Fibroblast of peridontal ligament (primary cell): ENCODE results near the gene DAPK1.

ENCODE experiments used
- DNase-seq: peaks from one replicate; pipeline ENCODE4 v3.0.0-alpha.2; 2010; ENCODE audit errors: extremely low read depth

DAPK1 gene

DNA sequence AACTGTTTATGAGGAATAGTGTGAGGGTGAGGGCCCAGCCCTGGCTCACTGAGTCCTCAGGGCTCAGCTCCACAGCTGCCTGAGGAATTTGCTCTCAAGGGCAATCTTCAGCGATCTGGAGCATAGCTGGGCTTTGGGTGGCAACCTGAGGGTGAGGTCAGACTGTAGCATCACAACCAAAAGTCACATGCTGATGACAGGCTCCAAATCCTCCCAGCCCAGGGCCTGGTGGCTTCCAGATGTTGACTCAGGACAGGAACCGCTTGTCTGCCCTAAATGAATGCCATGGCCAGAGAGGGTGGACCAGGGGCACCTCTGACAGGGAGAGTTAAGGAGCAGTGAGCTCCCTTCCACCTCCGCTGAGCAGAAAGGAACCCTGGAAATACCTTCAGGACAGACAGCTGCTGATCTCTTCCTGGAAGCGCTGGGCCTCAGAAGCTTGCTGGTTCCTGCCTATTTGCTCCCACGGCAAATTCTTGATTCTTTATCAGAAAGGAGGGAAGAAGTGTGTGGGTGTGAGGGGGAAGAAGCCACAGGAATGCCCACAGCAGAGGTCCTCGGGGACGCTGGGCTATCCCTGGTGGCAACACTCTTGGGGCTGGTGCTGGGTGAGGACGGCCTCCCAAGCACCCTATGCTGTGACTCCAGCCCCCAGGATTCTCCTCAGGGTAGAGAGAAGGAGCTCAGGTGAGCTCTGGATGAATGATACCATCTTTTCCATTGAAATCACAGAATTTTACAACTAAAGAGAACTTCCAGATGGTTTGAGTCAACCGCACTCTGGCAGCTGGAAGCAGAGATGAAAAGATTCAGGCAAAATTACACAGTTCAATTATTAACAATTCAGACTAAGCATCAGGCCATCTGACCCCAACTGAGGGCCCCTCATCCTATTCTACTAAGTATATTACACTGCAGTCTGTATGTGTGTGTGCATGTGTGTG lies 214.5 kb downstream of the DAPK1 start:
- DNase-seq, result peak; percentile 88

DNA sequence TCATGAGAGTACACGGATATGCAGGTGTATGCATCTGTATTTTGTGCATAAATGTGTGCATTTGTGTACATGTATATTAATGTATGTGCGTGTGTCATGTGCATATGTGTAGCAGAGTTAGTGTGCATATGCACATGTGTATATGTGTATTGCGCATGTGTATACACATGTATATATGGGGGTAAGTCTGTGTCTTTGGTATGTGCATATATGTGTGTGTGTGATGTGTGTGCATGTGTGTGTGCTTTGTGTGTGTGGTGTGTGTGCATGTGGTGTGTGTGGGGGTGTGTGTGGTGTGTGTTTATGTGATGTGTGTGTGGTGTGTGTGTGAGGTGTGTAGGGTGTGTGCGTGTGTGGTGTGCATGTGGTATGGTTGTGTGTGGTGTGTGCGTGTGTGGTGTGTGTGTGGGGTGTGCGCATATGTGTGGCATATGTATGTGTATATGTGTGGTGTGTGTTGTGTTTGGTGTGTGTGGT lies 215.2 kb downstream of the DAPK1 start:
- no peak for DNase-seq

DNA sequence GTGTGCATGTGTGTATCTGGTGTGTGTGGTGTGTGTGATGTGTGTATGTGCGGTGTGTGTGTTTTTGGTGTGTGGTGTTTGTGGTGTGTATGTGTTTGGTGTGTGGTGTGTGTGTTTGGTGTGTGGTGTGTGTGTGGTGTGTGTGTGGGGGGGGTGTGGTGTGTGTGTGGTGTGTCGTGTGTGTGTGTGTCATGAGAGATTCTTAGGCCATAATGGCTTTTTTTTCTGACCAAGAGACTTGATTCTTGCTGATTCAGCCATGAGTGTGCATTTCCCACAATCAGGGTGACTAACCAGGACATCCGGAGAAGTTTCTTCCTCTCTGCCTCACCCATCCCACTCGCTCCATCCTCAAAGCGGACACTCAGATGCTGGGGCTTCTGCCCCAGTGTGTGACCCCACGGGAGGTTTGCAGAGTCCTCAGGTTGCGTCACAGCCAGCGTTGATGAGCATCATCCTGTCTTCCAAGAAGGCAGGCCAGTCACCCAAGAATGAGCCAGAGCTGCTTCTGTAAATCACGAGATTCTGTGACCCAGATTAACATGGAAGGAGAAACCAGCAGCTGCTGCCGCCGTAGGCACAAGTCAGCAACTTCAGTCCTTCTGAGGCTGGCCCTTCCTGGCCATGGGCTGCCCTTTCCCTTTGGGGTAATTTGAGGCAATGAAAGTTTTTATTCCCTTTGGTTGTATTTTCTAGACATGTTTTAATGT lies 215.8 kb downstream of the DAPK1 start:
- DNase-seq, result peak; percentile 98

DNA sequence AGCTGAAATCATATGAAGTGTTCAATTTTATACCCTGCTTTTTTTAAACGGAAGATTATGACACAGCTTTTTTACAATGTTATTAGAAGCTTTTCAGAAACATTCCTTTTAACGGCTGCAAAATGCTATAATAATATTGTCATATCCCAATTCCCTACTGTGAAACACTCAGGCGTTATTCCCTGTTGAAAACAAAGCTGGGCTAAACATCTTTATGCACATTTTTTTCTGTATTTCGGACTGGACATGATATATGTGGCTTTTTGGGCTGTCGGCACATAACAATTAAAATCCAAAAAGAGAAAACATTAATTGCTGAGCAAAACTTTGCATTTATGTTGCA lies 216.3 kb downstream of the DAPK1 start:
- DNase-seq, result no peak

DNA sequence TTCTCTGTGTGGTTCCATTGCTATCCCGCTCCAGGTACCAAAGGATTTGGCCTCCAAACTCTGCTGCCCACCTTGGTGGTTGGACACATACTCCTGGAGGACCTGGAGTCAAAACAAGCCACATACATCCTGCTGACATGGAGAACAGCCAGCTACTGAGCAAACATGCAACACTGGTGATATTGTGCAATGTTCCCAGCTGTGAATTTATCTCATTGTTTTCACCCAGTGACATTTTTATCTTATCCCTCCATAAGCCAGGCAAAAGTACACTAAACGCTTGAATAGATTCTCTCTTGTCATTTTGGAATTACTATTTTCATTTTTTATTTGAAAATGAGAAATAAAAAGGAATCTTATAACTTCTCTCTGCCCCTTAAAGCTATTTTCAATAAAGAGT lies 217.2 kb downstream of the DAPK1 start:
- peak; percentile 85 for DNase-seq

DNA sequence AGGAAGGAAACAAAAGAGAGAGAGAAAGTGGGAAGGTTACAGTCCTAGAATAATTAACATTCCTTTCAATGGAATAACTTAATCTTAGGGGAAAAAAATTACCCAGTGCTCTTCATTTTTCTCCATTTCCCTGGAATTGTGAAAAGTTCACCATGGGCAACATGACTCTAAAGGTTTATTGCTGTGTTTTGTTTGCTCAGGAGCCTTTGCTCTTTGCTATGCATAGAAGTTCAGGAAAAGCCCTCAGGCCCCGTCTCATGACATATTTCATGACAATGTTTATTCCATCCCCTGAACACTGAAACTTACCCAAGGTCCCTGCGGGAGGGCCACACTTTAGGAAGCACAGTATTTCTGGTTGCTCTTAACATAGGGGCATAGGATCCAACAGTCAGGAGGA lies 218.5 kb downstream of the DAPK1 start:
- DNase-seq, result peak; percentile 19

DNA sequence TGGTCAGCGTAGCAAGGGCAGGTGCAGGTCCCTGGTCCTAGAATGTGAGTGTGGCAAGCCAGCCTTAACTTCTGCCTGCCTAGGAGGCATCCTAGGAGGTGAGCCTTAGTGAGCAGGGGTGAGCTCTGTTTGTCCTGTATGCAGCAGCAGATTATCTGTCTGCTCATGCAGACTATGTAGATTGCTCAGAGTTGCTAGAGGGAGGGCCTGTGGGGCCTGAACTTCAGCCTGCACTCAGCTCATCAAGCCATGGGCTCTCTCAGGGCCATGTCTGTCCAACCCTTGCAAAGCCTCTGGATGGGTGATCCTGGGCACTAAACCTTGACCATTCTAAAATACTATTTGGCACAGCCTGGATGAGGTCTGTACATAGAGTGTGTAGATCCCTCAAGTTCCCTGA lies 219.8 kb downstream of the DAPK1 start:
- DNase-seq, result no peak

DNA sequence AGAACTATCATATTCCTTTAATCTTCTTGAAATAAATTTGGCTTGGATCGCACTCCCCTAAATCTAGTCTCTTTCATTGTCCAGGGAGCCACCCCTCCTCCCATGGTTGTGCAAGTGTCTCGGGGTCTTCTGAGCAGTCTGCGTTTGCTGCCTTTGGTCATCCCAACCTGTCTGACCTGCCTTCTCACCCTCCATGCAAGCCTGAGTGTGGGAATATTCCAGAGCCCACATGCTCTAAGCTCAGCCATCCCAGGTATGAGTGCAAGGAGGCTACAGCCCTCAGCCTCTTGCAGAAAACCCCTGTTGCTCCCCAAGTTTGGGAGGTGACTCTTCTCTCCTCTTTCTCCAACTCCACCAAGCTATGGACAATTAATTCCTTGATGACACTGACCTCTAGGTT lies 220.6 kb downstream of the DAPK1 start:
- DNase-seq, result no peak

DNA sequence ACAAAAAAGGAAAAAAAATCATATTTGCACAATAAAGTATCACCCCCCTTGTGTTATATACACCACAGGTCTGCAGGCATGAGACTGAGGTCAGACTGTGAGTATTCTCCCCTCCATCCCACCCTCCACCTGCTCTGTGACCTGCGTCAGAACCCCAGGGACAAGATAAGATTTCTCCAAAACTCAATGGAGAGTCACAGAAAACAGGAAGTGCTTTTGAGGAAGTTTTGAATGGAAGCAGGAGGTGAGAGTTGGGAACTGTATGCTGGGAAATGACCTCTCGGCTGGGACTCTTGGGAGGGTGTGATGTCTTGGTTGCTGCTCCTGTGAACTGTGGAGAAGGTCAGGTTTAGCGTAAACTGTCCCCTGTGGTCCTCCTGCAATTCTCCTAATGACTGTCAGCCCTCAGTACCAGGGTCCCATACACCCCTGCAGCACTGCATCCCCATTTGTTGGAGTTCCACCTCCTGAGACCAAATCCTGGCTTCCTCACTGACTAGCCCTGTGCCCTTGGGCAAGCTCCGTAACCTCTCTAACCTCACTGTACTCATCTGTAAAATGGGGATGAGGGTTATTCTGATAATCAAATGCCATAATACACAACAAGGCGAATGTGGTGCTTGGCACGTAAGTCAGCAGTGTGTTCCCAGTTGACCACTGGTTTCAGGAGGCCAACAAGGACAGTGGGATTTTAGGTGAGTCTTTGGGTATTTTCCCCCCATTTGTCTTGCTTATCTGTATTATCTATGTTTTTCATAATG lies 221.4 kb downstream of the DAPK1 start:
- no peak for DNase-seq

DNA sequence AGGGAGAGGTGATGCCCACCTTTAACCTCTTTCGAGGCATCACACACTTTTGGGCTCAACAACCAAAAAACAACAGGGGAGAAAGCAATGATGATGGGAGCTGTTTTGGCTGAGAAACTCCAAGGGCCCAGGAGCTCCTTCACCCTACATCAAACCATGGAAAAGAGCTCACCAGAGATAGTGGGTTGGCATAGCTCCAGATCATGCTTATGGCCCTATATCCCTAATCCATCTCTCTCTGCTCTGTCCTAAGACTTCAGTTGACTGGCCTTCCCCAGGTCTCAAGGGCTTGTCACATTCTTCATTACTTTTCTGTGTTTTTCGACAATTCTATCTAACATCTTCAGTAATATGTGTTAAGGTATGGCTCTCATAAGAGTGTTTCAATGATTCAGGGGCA lies 222.5 kb downstream of the DAPK1 start:
- DNase-seq, result no peak

DNA sequence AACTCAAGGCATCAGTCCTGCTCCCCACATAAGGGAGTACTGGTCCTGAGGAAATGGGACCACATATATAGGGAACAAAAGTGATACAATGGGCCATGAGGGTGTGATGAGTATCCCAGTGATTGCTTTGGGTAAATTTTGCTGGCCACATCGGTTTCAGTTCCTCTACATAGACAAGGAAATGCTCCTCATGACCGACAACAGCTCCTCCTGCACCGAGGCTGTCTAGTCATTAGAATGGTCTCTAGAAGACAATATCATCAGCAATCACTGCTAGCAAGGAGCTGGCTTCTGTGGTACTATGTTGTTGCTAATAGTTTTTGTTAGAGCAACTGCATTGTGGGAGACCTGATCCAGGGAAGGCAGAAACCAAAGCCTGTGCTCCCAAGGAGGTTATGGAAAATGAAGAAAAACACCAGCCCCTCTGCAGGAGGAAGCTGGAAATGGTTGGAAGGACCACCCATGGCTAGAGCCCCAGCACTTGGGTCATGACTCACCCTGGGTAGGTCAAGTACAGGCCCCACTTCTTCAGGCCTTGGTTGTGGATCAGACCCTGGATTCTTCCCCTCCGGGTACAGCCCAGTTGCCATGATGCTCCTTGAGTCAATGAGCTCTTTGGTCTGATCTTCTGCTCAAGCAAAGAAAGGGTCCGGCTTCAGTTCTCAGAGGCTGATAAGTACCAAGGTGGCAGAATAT lies 224.9 kb downstream of the DAPK1 start:
- DNase-seq, result no peak

DNA sequence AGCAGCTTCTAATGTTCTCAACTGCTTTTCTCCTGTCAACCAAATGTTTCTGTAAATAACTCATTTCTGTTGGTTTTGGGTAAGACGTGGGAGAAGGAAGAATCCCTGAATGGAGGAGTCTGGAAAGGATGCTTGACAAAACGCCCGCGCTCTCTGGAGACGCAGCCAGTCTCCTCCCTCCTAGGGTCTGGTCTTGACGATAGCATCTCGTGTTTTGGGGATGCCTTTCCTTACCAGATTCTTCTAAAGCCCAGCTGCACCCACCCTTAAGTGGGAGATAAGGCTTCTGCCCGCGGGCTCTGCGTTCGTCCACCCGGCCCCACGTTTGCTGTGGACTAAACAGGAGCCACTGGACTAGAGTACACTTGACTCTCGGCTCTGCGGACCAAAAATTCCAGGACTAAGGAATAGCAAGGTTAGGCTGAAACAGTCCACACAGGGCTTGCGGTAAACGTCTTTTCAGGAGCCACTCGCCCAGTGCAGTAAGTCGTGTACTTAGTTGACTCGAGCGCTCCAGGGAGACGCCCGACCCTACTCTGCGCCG lies 227.8 kb downstream of the DAPK1 start:
- peak; percentile 52 for DNase-seq

DNA sequence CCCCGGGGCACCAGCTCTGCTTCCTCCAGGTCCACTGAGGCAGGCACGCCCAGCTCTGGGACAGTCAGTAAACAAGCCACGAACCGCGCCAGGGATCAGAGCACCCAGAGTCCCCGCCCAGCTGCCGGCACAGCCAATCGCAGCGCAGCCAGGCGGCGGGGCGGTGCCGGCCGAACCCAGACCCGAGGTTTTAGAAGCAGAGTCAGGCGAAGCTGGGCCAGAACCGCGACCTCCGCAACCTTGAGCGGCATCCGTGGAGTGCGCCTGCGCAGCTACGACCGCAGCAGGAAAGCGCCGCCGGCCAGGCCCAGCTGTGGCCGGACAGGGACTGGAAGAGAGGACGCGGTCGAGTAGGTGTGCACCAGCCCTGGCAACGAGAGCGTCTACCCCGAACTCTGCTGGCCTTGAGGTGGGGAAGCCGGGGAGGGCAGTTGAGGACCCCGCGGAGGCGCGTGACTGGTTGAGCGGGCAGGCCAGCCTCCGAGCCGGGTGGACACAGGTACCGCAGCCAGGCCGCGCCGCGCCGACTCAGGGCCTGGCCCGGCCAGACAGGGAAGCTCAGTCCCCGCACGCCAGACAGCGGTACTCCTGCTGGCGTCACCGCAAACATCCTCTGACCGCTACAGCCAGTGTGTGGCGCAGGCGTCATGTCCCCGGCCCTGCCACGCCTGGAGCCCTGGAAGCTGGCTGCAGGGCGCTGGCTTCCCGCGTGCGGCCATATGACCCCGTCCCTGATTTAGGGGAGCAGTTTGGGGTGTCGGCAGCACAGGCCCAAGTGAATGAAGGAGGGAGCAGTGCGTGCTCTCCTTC lies 228.4 kb downstream of the DAPK1 start, which contains the start of gene CTSL:
Gene CTSL (plus strand): TSS at position 220 of the 810 bp plus-strand sequence. CDS start 1,485 bp downstream, outside the sequence.
- peak; percentile 89 for DNase-seq

DNA sequence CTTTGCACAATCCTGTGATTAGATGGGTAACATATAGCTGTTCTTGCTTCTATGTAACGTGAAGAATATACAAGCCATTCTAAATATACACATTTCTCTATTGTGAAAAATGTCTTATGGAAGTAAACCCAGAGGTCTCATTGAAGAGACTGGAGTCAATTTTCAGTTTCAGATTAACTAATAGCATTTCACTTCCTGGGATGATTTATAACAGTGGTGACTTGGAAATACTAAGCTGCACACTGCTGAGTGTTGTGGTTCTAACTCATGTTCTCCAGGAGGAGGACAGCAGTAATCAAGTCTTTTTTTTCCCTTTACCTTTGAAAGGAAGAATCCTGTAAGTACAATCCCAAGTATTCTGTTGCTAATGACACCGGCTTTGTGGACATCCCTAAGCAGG lies 231.6 kb downstream of the DAPK1 start:
- DNase-seq, result peak; percentile 9

DNA sequence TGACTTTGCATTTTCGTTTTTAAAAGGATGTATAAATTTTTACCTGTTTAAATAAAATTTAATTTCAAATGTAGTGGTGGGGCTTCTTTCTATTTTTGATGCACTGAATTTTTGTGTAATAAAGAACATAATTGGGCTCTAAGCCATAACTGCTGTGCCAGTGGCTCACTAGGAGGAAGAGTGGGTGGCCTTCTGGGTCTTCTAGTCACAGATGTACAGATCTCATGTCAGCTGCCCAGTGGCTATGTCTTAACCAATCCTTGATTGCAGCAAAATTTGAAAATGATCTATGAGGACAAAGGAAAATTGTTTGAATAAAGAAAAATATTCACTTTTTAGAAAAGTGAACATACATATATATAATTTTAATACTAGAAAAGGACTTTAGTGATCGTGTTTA lies 233.7 kb downstream of the DAPK1 start:
- no peak for DNase-seq

DNA sequence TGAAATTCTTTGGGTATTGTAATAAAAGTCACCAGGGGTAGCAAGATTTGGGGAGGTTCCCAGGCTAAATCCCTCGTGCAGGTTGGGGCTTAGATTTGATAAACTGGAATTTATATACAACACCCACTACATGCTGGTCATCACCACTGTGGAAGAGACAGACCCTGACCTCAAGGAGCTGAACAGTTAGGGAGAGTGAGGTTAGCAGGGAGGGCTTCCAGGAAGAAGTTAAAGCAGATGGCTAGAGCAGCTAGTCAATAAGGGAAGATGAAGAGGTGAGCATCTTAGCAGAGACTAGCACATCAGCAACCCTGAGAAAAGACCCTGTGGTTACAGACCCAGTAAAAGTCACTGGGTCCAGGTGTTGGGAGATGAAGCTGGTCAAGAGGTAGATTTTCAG lies 234.7 kb downstream of the DAPK1 start:
- no peak for DNase-seq

DNA sequence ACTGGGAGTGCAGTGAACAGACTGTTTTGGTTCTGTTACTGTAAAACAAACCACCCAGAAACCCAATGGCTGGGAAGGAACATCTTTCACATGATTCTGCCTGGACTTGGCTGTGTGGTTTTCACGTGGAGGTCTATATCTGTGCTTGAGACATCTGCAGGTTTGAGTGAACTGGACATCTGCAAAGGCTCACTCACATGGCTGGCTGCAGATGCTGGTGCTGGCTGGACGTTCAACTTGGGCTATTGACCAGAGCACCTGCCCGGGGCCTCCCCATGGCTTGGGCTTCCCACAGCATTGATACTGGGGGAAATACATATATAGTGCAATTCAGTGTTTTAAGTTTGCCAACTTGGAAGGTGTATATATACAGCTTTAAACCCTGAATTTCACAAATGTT lies 235.1 kb downstream of the DAPK1 start:
- no peak for DNase-seq

DNA sequence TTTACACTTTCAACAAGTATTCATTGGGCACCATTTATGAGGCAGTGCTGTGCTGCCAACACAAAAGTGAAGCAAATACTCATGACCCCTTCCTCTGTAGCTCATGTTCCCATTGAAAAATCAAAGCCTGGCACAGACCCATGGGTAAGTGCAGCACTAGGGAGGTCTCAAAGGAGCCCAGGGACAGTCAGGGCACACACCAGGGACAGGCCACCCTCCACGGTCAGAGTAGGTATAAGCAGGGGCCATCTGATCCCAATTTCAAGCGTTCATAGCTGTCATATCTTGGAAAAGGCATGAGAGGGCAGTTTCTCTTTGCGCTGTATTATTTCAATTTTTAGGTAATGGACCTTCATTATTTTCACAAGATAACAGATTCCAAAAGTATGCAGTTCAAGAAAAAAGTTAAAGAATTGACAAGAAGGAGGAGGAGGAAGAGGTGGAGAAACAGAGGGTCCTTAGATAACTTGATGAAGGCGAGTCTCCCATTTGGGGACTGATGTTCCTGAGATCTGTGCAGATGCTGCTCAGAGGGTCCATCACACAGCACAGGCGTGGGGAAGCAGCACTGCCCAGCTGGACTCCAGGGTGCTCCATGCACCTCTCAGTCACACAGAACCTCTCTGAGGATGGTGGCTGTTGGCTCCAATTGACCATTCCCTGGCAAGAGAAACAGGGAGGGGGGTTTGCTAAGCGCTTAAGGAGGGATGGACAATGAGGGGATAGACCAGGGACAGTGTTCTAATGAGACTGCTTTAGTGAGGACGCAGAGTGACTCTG lies 235.8 kb downstream of the DAPK1 start:
- DNase-seq, result no peak

DNA sequence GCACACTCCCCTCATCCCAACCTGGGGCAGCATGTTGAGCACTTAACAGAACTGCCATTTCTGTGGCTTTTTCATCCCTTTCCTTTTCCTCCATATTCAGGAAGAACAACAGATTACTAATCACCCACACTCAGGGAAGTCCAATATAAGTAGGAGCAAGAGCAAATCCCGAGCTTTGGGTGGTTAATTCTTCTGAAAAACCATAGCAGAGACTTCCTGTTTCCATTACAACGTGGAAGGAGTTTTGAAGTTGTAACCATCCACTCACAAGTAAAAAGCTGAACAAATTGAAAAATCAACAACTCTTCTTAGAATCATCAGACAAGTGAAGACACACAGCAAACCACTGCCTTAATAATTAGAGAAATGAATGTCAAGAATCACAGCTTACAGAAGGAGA lies 236.4 kb downstream of the DAPK1 start:
- DNase-seq, result no peak

DNA sequence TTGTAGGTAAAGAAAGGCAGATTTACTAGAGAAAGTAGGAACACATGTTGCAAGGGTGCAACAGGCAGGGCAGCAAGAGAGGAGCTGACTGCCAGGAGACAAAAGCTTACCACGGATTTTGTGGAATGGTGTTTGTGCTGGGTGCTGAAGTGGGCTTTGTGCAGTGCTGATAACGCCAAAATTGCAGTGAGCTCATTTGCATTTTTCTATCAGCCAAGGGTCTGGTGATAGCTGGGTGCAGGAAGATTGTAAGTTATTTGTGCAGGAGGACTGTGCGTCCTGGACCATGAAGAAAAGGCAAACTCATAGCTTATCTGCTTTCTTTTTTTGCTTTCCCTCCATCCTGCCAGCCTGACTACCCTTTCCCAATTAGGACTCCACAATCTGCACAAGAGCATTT lies 241.9 kb downstream of the DAPK1 start:
- DNase-seq, result no peak
